DOHH2 (cell line): ENCODE data around the gene WNT7A.

Experiments
- H3F3A ChIP-seq: fragments of 200-600 bp; sonication (generic), shearing (Covaris generic); 2 replicates; pipeline ENCODE4 v1.6.0; 2016; ENCODE audit warnings: antibody characterized with exemption, mild to moderate bottlenecking; ENCODE audit not compliant: control insufficient read depth, insufficient read depth
- H3K27ac ChIP-seq: fragments of 200-600 bp; sonication (generic); 2 replicates; pipeline ENCODE4 v1.5.1; 2014; ENCODE audit warnings: low read depth, mild to moderate bottlenecking, low read length, moderate library complexity
- H3K27me3 ChIP-seq: fragments of 200-600 bp; sonication (generic); 2 replicates; pipeline ENCODE4 v1.6.1; 2014; ENCODE audit warnings: mild to moderate bottlenecking, low read length, mixed read lengths; ENCODE audit not compliant: control insufficient read depth
- H3K36me3 ChIP-seq: fragments of 200-600 bp; sonication (generic); 2 replicates; pipeline ENCODE4 v1.6.1; 2014; ENCODE audit warnings: mild to moderate bottlenecking, low read length, moderate library complexity, mixed read lengths; ENCODE audit not compliant: control insufficient read depth
- H3K4me1 ChIP-seq: fragments of 200-600 bp; sonication (generic); 2 replicates; pipeline ENCODE4 v1.6.1; 2014; ENCODE audit warnings: mild to moderate bottlenecking, low read length, mixed read lengths; ENCODE audit not compliant: control insufficient read depth
- H3K4me2 ChIP-seq: fragments of 200-600 bp; sonication (generic); 2 replicates; pipeline ENCODE4 v1.6.0; 2014; ENCODE audit warnings: mild to moderate bottlenecking, low read length, moderate library complexity
- H3K4me3 ChIP-seq: fragments of 200-600 bp; sonication (generic); 2 replicates; pipeline ENCODE4 v1.5.1; 2014; ENCODE audit warnings: mild to moderate bottlenecking, low read length, mixed read lengths
- H3K79me2 ChIP-seq: fragments of 200-600 bp; sonication (generic); 2 replicates; pipeline ENCODE4 v1.6.1; 2014; ENCODE audit warnings: mild to moderate bottlenecking, low read length, mixed read lengths; ENCODE audit not compliant: control insufficient read depth
- H3K9me2 ChIP-seq: fragments of 200-600 bp; sonication (generic); replicated peaks from 2 replicates; pipeline ENCODE4 v1.6.1; 2014; ENCODE audit warnings: mild to moderate bottlenecking, low read length, mixed read lengths; ENCODE audit not compliant: control insufficient read depth
- H3K9me3 ChIP-seq: fragments of 200-600 bp; sonication (generic); 2 replicates; pipeline ENCODE4 v1.6.1; 2014; ENCODE audit warnings: antibody characterized with exemption, low read length, mixed read lengths; ENCODE audit not compliant: control insufficient read depth, insufficient read depth
- H4K20me1 ChIP-seq: fragments of 200-600 bp; sonication (generic); 2 replicates; pipeline ENCODE4 v1.6.0; 2014; ENCODE audit warnings: low read depth, mild to moderate bottlenecking, antibody characterized with exemption, low read length, moderate library complexity; ENCODE audit not compliant: control insufficient read depth, insufficient read depth
- EZH2phosphoT487 ChIP-seq: fragments of 200-600 bp; sonication (generic); IDR thresholded peaks from 2 replicates; pipeline ENCODE4 v1.6.1; 2017; ENCODE audit warnings: borderline replicate concordance, mild to moderate bottlenecking, antibody characterized with exemption, low read length, moderate library complexity, mixed read lengths
- TF ChIP-seq, protein P1 (sequence below): fragments of 200-600 bp; sonication (generic); IDR thresholded peaks from one replicate; pipeline ENCODE4 v1.5.1; 2014; ENCODE audit warnings: antibody characterized with exemption, mild to moderate bottlenecking, low read depth, low read length; ENCODE audit not compliant: poor library complexity, severe bottlenecking

WNT7A gene

GRCh38 chr3:13822871-13823585, 56.8 kb downstream of the WNT7A start:
- TF ChIP-seq, protein P1, sequence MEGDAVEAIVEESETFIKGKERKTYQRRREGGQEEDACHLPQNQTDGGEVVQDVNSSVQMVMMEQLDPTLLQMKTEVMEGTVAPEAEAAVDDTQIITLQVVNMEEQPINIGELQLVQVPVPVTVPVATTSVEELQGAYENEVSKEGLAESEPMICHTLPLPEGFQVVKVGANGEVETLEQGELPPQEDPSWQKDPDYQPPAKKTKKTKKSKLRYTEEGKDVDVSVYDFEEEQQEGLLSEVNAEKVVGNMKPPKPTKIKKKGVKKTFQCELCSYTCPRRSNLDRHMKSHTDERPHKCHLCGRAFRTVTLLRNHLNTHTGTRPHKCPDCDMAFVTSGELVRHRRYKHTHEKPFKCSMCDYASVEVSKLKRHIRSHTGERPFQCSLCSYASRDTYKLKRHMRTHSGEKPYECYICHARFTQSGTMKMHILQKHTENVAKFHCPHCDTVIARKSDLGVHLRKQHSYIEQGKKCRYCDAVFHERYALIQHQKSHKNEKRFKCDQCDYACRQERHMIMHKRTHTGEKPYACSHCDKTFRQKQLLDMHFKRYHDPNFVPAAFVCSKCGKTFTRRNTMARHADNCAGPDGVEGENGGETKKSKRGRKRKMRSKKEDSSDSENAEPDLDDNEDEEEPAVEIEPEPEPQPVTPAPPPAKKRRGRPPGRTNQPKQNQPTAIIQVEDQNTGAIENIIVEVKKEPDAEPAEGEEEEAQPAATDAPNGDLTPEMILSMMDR: no peak
- TF ChIP-seq EZH2phosphoT487: no peak
- Histone ChIP-seq H3K36me3 (no peaks in the 10 kb centered on the region), H3K9me3 (no peaks in the 10 kb centered on the region), H3K4me2 (no peak overlapping the region), H4K20me1 (no peaks in the 10 kb centered on the region), H3K4me3 (no peak overlapping the region), H3K79me2 (no peaks in the 10 kb centered on the region), H3K27ac (no peak overlapping the region), H3K9me2 (no peaks in the 10 kb centered on the region), H3K4me1 (no peaks in the 10 kb centered on the region), H3K27me3 (no peaks in the 10 kb centered on the region), H3F3A (no peaks in the 10 kb centered on the region)

DNA sequence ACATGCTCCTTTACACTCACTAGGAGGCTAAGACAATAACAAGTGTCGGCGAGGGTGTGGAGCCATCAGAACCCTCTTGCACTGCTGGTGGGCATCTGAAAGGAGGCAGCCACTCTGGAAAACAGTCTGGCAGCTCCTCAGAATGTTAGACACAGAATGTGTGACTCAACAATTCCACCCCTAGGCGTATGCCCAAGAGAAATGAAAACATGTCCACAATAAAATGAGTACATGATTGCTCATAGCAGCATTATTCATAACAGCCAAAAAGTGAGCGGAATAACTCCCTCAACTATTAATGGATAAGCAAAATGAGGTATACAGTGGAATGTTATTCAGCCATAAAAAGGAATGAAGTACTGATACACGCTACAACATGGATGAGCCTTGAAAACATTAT, 57.8 kb downstream of the WNT7A start:
- no peak overlapping the region for H3K4me2 ChIP-seq
- H3K9me3 ChIP-seq: no peaks in the 10 kb centered on the region
- no peaks in the 10 kb centered on the region for H3K79me2 ChIP-seq
- H3K27ac ChIP-seq: no peak overlapping the region
- H3K9me2 ChIP-seq: no peaks in the 10 kb centered on the region
- H3K36me3 ChIP-seq: no peaks in the 10 kb centered on the region
- no peak overlapping the region for H3K4me3 ChIP-seq
- H3K27me3 ChIP-seq: no peaks in the 10 kb centered on the region
- no peaks in the 10 kb centered on the region for H3F3A ChIP-seq
- H3K4me1 ChIP-seq: no peaks in the 10 kb centered on the region
- H4K20me1 ChIP-seq: no peaks in the 10 kb centered on the region
- TF ChIP-seq EZH2phosphoT487: no peak
- TF ChIP-seq, protein P1: no peak

DNA sequence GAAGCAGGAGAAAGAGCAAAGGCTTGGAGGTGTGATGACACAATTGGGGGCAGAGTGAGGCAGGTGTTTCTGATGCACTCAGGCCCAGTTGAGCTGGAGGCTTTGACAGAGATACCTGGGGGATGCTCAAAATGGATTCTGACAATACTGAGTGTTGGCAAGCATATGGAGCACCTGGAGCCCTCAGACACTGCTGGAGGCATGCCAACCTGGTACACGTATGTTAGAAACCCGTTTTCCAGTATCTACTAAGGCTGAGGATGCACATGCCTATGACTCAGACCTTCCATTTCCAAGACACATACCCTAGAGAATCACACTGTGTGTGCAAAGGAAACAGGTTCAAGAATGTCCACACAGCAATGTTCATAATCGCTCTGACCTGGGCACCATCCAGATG, 58.7 kb downstream of the WNT7A start:
- Histone ChIP-seq H3K9me2 (no peaks in the 10 kb centered on the region), H3K79me2 (no peaks in the 10 kb centered on the region), H3K4me3 (no peak overlapping the region), H3K4me1 (no peaks in the 10 kb centered on the region), H3K9me3 (no peaks in the 10 kb centered on the region), H3F3A (no peaks in the 10 kb centered on the region), H4K20me1 (no peaks in the 10 kb centered on the region), H3K36me3 (no peaks in the 10 kb centered on the region), H3K4me2 (no peak overlapping the region), H3K27me3 (no peaks in the 10 kb centered on the region), H3K27ac (no peak overlapping the region)
- no peak for TF ChIP-seq EZH2phosphoT487
- TF ChIP-seq, protein P1: no peak
